ENCODE results near the gene MAGEL2. TPM values are rescaled to one million over a fixed set of nuclear protein-coding genes. Genes with fewer than 3 reads are reported as not detected.

Gene MAGEL2
- total and polyA plus RNA-seq, 2 of the 8 experiments (the other 6 are each of a cell fraction or from before 2014, with no cell fraction given), result 0.63 to 4.5 TPM

GRCh38 chr15:23646165-23647000, 1.3 kb downstream of the MAGEL2 start:
- Histone ChIP-seq H2BK120ac (replicated peaks; ENCODE audit: low read depth, low read length) (no peak overlapping the region), H3K23me2 (ENCODE audit: low read depth, low read length) (peaks cover 4% of the 10 kb centered on the region; the same call in 1 of the 2 replicates), H3K9ac (replicated peaks in 1 of 4; ENCODE audit: extremely low read depth in 1 of 4, low read depth in 3 of 4, low read length in 3 of 4) (no peak overlapping the region), H4K20me1 (replicated peaks in 1 of 2; ENCODE audit: control insufficient read depth in 1 of 2, insufficient read depth in 2 of 2, low read length in 2 of 2) (no peaks in the 10 kb centered on the region), H4K8ac (ENCODE audit: extremely low read depth, insufficient read depth, low read length) (no peak overlapping the region), H3K4me2 (ENCODE audit: insufficient read depth in 1 of 2, low read depth in 2 of 2, low read length in 2 of 2) (peak overlapping the region; percentile 71 to 89), H3K23ac (ENCODE audit: insufficient read length) (no peak overlapping the region), H3K27me3 (replicated peaks in 1 of 4; ENCODE audit: control insufficient read depth in 3 of 4, extremely low read depth in 1 of 4, insufficient read depth in 3 of 4, low read length in 3 of 4) (peaks cover 4 to 22% (median 8%) of the 10 kb centered on the region in 4 experiments; a peak in 6 of 7 replicates), H2BK5ac (ENCODE audit: low read depth, low read length) (no peak overlapping the region), H3K4me3 (ENCODE audit: extremely low read depth in 1 of 4, insufficient read depth in 2 of 4, low read depth in 3 of 4, low read length in 4 of 4) (peak overlapping the region; percentile 60 to 83 (median 68); a peak in 5 of 8 replicates), H4K5ac (ENCODE audit: insufficient read length, low read depth, low read length) (no peak overlapping the region), H3K14ac (ENCODE audit: insufficient read length) (no peak overlapping the region), H3K27ac (ENCODE audit: low read depth, low read length) (no peak overlapping the region), H3K9me3 (ENCODE audit: insufficient read depth in 2 of 2, low read depth in 1 of 2, low read length in 1 of 2) (peaks cover 0 to 51% of the 10 kb centered on the region in 2 experiments; a peak in 2 of 4 replicates), H3K56ac (replicated peaks; ENCODE audit: insufficient read length, low read depth, low read length) (no peak overlapping the region), H2BK15ac (ENCODE audit: low read length) (no peak overlapping the region), H3K4ac (replicated peaks; ENCODE audit: insufficient read length, low read depth, low read length) (no peak overlapping the region), H2AK5ac (ENCODE audit: low read depth, low read length) (no peak overlapping the region), H4K91ac (replicated peaks; ENCODE audit: insufficient read length, low read length) (no peak overlapping the region), H3K79me2 (ENCODE audit: control insufficient read depth in 1 of 2, insufficient read depth in 2 of 2, low read length in 2 of 2) (no peaks in the 10 kb centered on the region), H3K4me1 (replicated peaks in 1 of 4; ENCODE audit: control insufficient read depth in 3 of 4, insufficient read depth in 4 of 4, low read length in 3 of 4) (no peaks in the 10 kb centered on the region; a peak in 3 of 7 replicates), H2AFZ (ENCODE audit: low read length) (no peak overlapping the region), H3K79me1 (ENCODE audit: low read depth, low read length) (no peaks in the 10 kb centered on the region), H3K18ac (ENCODE audit: extremely low read depth, low read length) (no peak overlapping the region), H3K36me3 (ENCODE audit: control insufficient read depth in 2 of 4, insufficient read depth in 4 of 4, low read length in 3 of 4) (peaks cover 0 to 3% (median 0%) of the 10 kb centered on the region in 4 experiments; a peak in 1 of 8 replicates), H2BK12ac (ENCODE audit: low read depth, low read length) (no peak overlapping the region; the same call in 1 of the 2 replicates), H2BK20ac (ENCODE audit: low read length) (no peak overlapping the region)
- 59% methylated on average over 22 of the region's 51 CpGs; no CpG with 5 or more reads in 1 of the 2 experiments for WGBS, 2 experiments (ENCODE audit: extremely low coverage in 1 of 2, insufficient coverage in 1 of 2, insufficient read length in 1 of 2, insufficient replicate concordance in 2 of 2, low coverage in 1 of 2, low lambda C conversion rate in 2 of 2, missing lambda C conversion rate in 1 of 2)
- no peak for FAIRE-seq
- TF ChIP-seq SAP30 (IDR thresholded peaks at IDR 0.05; ENCODE audit: insufficient read depth, insufficient replicate concordance, low read length) (no peak), KDM4A (IDR thresholded peaks at IDR 0.05; ENCODE audit: low read depth, low read length, severe bottlenecking) (peak; percentile 15)
- CTCF ChIA-PET (ENCODE audit: partially characterized antibody), result interaction anchor here (0.8 to 6.9 kb wide), 5 partner anchors 44 to 235 kb away, joined by 3 to 41 read pairs (median 3); no protein-coding TSS in a partner anchor
- POLR2A ChIA-PET (ENCODE audit: partially characterized antibody), result no interaction called here
- no peak for DNase-seq (ENCODE audit: low read depth in 1 of 2, low spot score in 2 of 2)
